GM12874 (cell line): ENCODE results near the gene CCNT2.

Source experiments
- TF ChIP-seq, protein P1 (sequence below): IDR thresholded peaks from 2 replicates; pipeline ENCODE4 v1.5.1; 2011; ENCODE audit warnings: low read depth, mild to moderate bottlenecking, control low read depth, low read length, moderate library complexity; ENCODE audit not compliant: insufficient read depth

The CCNT2 gene

DNA sequence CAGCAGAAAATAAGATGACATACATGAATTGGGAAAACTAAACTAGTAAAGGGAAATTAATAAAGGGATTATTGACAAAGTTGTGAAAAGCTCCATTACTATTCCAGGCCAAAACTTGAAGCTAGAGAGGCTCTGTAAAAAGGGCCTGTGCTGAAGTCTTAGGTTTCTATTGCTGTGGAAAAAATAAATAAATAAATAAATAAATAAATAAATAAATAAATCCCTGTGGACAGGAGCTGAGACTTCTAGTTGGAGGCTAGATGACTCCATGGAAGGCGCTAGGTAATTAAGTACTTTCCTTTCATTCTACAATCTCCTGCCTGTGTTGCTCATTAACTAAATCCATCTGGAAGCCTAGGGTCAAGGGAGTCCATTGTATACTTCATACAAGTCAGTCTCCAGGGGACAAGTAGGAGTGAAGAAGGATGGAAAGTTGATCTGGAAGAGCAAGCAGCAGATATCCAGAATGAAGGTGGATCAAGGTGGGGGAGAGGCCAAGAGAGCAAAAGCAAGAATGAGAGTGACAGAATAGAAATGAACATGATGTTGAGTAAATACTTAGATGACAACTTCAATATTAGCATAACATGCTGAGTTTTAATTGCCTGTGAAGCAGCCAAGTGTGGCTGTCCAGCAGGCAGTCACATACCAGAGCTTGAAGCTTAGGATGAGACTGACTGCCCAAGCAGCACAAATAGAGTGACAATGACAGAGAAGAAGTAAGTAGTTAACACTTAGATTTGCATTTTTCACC, 26.2 kb upstream of the CCNT2 start:
- TF ChIP-seq, protein P1, sequence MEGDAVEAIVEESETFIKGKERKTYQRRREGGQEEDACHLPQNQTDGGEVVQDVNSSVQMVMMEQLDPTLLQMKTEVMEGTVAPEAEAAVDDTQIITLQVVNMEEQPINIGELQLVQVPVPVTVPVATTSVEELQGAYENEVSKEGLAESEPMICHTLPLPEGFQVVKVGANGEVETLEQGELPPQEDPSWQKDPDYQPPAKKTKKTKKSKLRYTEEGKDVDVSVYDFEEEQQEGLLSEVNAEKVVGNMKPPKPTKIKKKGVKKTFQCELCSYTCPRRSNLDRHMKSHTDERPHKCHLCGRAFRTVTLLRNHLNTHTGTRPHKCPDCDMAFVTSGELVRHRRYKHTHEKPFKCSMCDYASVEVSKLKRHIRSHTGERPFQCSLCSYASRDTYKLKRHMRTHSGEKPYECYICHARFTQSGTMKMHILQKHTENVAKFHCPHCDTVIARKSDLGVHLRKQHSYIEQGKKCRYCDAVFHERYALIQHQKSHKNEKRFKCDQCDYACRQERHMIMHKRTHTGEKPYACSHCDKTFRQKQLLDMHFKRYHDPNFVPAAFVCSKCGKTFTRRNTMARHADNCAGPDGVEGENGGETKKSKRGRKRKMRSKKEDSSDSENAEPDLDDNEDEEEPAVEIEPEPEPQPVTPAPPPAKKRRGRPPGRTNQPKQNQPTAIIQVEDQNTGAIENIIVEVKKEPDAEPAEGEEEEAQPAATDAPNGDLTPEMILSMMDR: no peak

DNA sequence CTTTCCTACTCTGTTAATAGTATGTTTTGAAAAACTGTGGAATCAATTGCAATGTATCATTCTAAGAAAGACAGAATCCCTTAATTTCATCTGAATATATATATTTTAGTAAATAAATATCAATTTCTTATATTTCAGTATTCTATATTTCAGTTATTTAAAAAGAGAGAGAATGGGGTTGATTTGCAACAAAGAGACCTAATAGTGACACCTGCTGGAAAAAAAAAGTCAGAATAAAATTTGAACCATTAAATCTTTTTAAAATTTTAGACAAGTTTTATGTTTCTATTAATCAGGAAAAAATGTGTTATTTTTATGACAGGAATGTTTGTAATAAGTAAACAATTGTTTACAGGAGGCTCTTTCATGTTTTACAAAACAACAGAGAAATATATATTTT, 20.7 kb upstream of the CCNT2 start:
- TF ChIP-seq, protein P1: no peak

GRCh38 chr2:134899204-134899603, 19.4 kb upstream of the CCNT2 start:
- TF ChIP-seq, protein P1: no peak

GRCh38 chr2:134900151-134900550, 18.5 kb upstream of the CCNT2 start:
- TF ChIP-seq, protein P1: no peak

DNA sequence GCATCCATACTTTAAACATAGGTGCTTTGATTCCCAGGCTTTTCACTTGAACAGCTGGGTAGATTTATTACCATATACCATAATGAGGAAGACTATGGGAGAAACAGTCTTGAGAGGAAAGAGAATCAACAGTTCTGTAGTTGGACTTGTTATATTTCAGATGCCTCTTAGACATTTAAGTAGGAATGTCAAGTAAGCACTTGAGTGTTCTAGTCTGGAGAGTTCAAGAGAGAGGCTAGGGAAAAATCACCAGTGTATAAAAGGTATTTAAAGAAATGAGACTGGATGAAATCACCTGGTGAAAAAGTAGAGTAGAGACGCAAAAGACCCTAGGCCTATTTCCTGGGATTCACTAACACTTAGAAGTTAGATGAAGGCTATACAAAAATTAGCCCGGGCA, 13.5 kb upstream of the CCNT2 start:
- TF ChIP-seq, protein P1: no peak

GRCh38 chr2:134906726-134907125, 11.9 kb upstream of the CCNT2 start:
- TF ChIP-seq, protein P1: no peak

GRCh38 chr2:134910763-134911399, 7.7 kb upstream of the CCNT2 start:
- TF ChIP-seq, protein P1: no peak
